Ectodermal cell (in vitro differentiated cells): ENCODE measurements around the gene TMEM233.

ENCODE experiments used
- H3K27ac ChIP-seq: 2 replicates; pipeline ENCODE4 v1.7.0; 2013; ENCODE audit warnings: mild to moderate bottlenecking, low read depth, low read length; ENCODE audit not compliant: insufficient read depth, poor library complexity, severe bottlenecking
- H3K27me3 ChIP-seq: 2 replicates; pipeline ENCODE4 v1.7.0; 2013; ENCODE audit warnings: mild to moderate bottlenecking, low read length; ENCODE audit not compliant: insufficient read depth, control insufficient read depth, poor library complexity, severe bottlenecking
- H3K36me3 ChIP-seq: one replicate; pipeline ENCODE4 v1.7.0; 2013; ENCODE audit warnings: low read length; ENCODE audit not compliant: control insufficient read depth, insufficient read depth
- H3K4me1 ChIP-seq: one replicate; pipeline ENCODE4 v1.7.0; 2013; ENCODE audit warnings: low read length; ENCODE audit not compliant: control insufficient read depth, insufficient read depth
- H3K4me3 ChIP-seq: 2 replicates; pipeline ENCODE4 v1.7.0; 2013; ENCODE audit warnings: low read depth, low read length, control low read depth; ENCODE audit not compliant: insufficient read depth
- H3K9me3 ChIP-seq: 2 replicates; pipeline ENCODE4 v1.7.0; 2013; ENCODE audit warnings: mild to moderate bottlenecking, low read length, moderate library complexity; ENCODE audit not compliant: control insufficient read depth
- WGBS, 2 experiments: methylation state at CpG; one replicate each; pipeline ENCODE4 v1.1.7; 2013; ENCODE audit warnings: missing lambda C conversion rate in 2 of 2; 5-methylcytosine and 5-hydroxymethylcytosine counted together

Gene TMEM233

GRCh38 chr12:119679081-119679480 is 85.5 kb downstream of the TMEM233 start:
- Histone ChIP-seq H3K36me3 (peaks cover 32% of the 10 kb centered on the region), H3K27ac (no peak overlapping the region)
- 80 to 85% methylated on average over 5 of the region's 5 CpGs for WGBS, 2 experiments

GRCh38 chr12:119679490-119679889 is 85.9 kb downstream of the TMEM233 start:
- no peak overlapping the region for H3K4me3 ChIP-seq
- WGBS, 2 experiments = 90 to 91% methylated on average over 10 of the region's 10 CpGs
- peaks cover 7% of the 10 kb centered on the region for H3K4me1 ChIP-seq
- peaks cover 30% of the 10 kb centered on the region for H3K36me3 ChIP-seq
- H3K27ac ChIP-seq = no peak overlapping the region
- H3K9me3 ChIP-seq = no peaks in the 10 kb centered on the region
- no peaks in the 10 kb centered on the region for H3K27me3 ChIP-seq

More at GRCh38 chr12:119679081-119679480, 85.5 kb downstream of the TMEM233 start:
- Histone ChIP-seq H3K4me3 (no peak overlapping the region), H3K27me3 (no peaks in the 10 kb centered on the region), H3K4me1 (peaks cover 7% of the 10 kb centered on the region), H3K9me3 (no peaks in the 10 kb centered on the region)

GRCh38 chr12:119681111-119681510 is 87.5 kb downstream of the TMEM233 start:
- WGBS, 2 experiments = 95 to 97% methylated on average over 8 of the region's 8 CpGs
- Histone ChIP-seq H3K36me3 (peaks cover 26% of the 10 kb centered on the region), H3K9me3 (no peaks in the 10 kb centered on the region), H3K4me3 (no peak overlapping the region), H3K4me1 (peaks cover 7% of the 10 kb centered on the region), H3K27ac (no peak overlapping the region), H3K27me3 (no peaks in the 10 kb centered on the region)

GRCh38 chr12:119681728-119682638 is 88.4 kb downstream of the TMEM233 start:
- Histone ChIP-seq H3K4me1 (peaks cover 7% of the 10 kb centered on the region), H3K36me3 (peaks cover 18% of the 10 kb centered on the region), H3K27ac (no peak overlapping the region), H3K4me3 (no peak overlapping the region), H3K27me3 (no peaks in the 10 kb centered on the region), H3K9me3 (no peaks in the 10 kb centered on the region)
- WGBS, 2 experiments = 92 to 94% methylated on average over 8 to 9 of the region's 9 CpGs

- H3K4me1 ChIP-seq = peaks cover 7% of the 10 kb centered on the region
- H3K27me3 ChIP-seq = no peaks in the 10 kb centered on the region
- no peak overlapping the region for H3K27ac ChIP-seq
- H3K9me3 ChIP-seq = no peaks in the 10 kb centered on the region
- 93 to 99% methylated on average over 3 of the region's 3 CpGs for WGBS, 2 experiments
- H3K36me3 ChIP-seq = peaks cover 13% of the 10 kb centered on the region
- H3K4me3 ChIP-seq = no peak overlapping the region
Measured at GRCh38 chr12:119682639-119683252, 89.2 kb downstream of the TMEM233 start.

GRCh38 chr12:119683413-119683812 is 89.8 kb downstream of the TMEM233 start:
- Histone ChIP-seq H3K4me1 (peaks cover 7% of the 10 kb centered on the region), H3K27me3 (no peaks in the 10 kb centered on the region), H3K36me3 (peaks cover 20% of the 10 kb centered on the region), H3K27ac (no peak overlapping the region), H3K4me3 (no peak overlapping the region), H3K9me3 (no peaks in the 10 kb centered on the region)
- WGBS, 2 experiments = 92 to 93% methylated on average over 6 of the region's 6 CpGs

- WGBS, 2 experiments = 95 to 100% methylated on average over 3 of the region's 3 CpGs
Measured at GRCh38 chr12:119683816-119684215, 90.2 kb downstream of the TMEM233 start.

GRCh38 chr12:119684711-119685369 is 91.3 kb downstream of the TMEM233 start:
- WGBS, 2 experiments = 93 to 95% methylated on average over 9 to 10 of the region's 10 CpGs
- H3K27me3 ChIP-seq = no peaks in the 10 kb centered on the region
- H3K4me3 ChIP-seq = no peak overlapping the region
- no peaks in the 10 kb centered on the region for H3K4me1 ChIP-seq
- no peaks in the 10 kb centered on the region for H3K9me3 ChIP-seq
- no peak overlapping the region for H3K27ac ChIP-seq
- peaks cover 19% of the 10 kb centered on the region for H3K36me3 ChIP-seq

More at GRCh38 chr12:119683816-119684215, 90.2 kb downstream of the TMEM233 start:
- H3K36me3 ChIP-seq = peaks cover 22% of the 10 kb centered on the region
- H3K9me3 ChIP-seq = no peaks in the 10 kb centered on the region
- no peak overlapping the region for H3K4me3 ChIP-seq
- no peaks in the 10 kb centered on the region for H3K27me3 ChIP-seq
- no peak overlapping the region for H3K27ac ChIP-seq
- peaks cover 4% of the 10 kb centered on the region for H3K4me1 ChIP-seq

- Histone ChIP-seq H3K4me1 (no peaks in the 10 kb centered on the region), H3K27me3 (no peaks in the 10 kb centered on the region), H3K27ac (no peak overlapping the region), H3K9me3 (no peaks in the 10 kb centered on the region), H3K4me3 (no peak overlapping the region), H3K36me3 (peaks cover 18% of the 10 kb centered on the region)
- 91 to 96% methylated on average over 4 of the region's 4 CpGs for WGBS, 2 experiments
Measured at GRCh38 chr12:119685375-119685774, 91.8 kb downstream of the TMEM233 start.

- no peaks in the 10 kb centered on the region for H3K9me3 ChIP-seq
- H3K4me1 ChIP-seq = no peaks in the 10 kb centered on the region
- H3K27me3 ChIP-seq = no peaks in the 10 kb centered on the region
- WGBS, 2 experiments = 91 to 92% methylated on average over 12 of the region's 12 CpGs
- no peak overlapping the region for H3K4me3 ChIP-seq
- peaks cover 14% of the 10 kb centered on the region for H3K36me3 ChIP-seq
- no peak overlapping the region for H3K27ac ChIP-seq
Measured at GRCh38 chr12:119686355-119686754, 92.8 kb downstream of the TMEM233 start.
